Neural crest cell (in vitro differentiated cells): ENCODE measurements around the gene CNTNAP4. TPM values are rescaled to one million over a fixed set of nuclear protein-coding genes. Genes with fewer than 3 reads are reported as not detected.

Experiments
- DNase-seq: peaks from one replicate; pipeline ENCODE4 v3.0.0; 2021; ENCODE audit warnings: low read depth, mixed read lengths, low spot score
- H3K27ac Mint-ChIP-seq: one replicate; pipeline ENCODE4 v1.8.0; 2021; ENCODE audit warnings: mild to moderate bottlenecking, mixed read lengths; ENCODE audit not compliant: unreplicated experiment
- H3K27me3 Mint-ChIP-seq: 2 replicates; pipeline ENCODE4 v1.8.0; 2021; ENCODE audit warnings: low read depth, mild to moderate bottlenecking, mixed read lengths
- H3K36me3 Mint-ChIP-seq: 2 replicates; pipeline ENCODE4 v1.8.0; 2021; ENCODE audit warnings: low read depth, mild to moderate bottlenecking, mixed read lengths
- H3K4me1 Mint-ChIP-seq: 2 replicates; pipeline ENCODE4 v1.8.0; 2021; ENCODE audit warnings: mixed read lengths
- H3K4me3 Mint-ChIP-seq: one replicate; pipeline ENCODE4 v1.8.0; 2021; ENCODE audit warnings: mild to moderate bottlenecking, mixed read lengths
- H3K9me3 Mint-ChIP-seq: 2 replicates; pipeline ENCODE4 v1.8.0; 2021; ENCODE audit warnings: mixed read lengths
- total RNA-seq: library from RNA; stranded (reverse); gene quantifications from 2 replicates; pipeline ENCODE4 v1.2.1, GENCODE V29; 2021
- TF ChIP-seq, protein P1 (sequence below): fragments of 200-600 bp; sonication (generic); conservative IDR thresholded peaks from 2 replicates; pipeline ENCODE4 v1.5.0; 2021; ENCODE audit warnings: antibody characterized with exemption, mild to moderate bottlenecking

Gene CNTNAP4
- total RNA-seq, 1 donor from 2014 or later: 0.07 TPM

DNA sequence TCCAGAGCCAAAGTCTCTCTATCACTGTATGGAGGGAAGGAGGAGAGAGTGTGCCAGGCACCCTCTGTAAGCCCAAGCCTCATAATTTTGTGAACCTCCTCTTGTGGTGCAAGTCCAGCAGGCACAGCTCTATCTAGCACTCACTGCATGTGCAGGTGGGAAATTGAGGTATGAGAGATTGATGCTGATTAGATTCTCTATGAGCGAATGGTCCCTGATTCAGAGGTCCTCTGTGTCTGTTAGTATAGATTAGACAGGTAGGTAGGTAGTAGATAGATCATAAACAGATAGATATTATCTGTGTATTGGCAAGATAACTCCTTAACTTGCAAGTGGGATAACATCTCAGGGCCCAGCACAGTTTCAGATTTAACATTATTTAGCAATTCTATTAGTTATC, 209.5 kb downstream of the CNTNAP4 start:
- Mint-ChIP-seq H3K4me1 (peaks cover 19% of the 10 kb centered on the region), H3K27me3 (peaks cover 9% of the 10 kb centered on the region), H3K36me3 (no peaks in the 10 kb centered on the region), H3K27ac (no peak overlapping the region), H3K9me3 (no peaks in the 10 kb centered on the region), H3K4me3 (no peak overlapping the region)
- TF ChIP-seq, protein P1, sequence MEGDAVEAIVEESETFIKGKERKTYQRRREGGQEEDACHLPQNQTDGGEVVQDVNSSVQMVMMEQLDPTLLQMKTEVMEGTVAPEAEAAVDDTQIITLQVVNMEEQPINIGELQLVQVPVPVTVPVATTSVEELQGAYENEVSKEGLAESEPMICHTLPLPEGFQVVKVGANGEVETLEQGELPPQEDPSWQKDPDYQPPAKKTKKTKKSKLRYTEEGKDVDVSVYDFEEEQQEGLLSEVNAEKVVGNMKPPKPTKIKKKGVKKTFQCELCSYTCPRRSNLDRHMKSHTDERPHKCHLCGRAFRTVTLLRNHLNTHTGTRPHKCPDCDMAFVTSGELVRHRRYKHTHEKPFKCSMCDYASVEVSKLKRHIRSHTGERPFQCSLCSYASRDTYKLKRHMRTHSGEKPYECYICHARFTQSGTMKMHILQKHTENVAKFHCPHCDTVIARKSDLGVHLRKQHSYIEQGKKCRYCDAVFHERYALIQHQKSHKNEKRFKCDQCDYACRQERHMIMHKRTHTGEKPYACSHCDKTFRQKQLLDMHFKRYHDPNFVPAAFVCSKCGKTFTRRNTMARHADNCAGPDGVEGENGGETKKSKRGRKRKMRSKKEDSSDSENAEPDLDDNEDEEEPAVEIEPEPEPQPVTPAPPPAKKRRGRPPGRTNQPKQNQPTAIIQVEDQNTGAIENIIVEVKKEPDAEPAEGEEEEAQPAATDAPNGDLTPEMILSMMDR: no peak
- no peak for DNase-seq

GRCh38 chr16:76487411-76488064, 210.3 kb downstream of the CNTNAP4 start:
- peaks cover 18% of the 10 kb centered on the region for H3K4me1 Mint-ChIP-seq
- H3K9me3 Mint-ChIP-seq: no peaks in the 10 kb centered on the region
- no peak overlapping the region for H3K27ac Mint-ChIP-seq
- no peak overlapping the region for H3K4me3 Mint-ChIP-seq
- no peak for DNase-seq
- peaks cover 9% of the 10 kb centered on the region for H3K27me3 Mint-ChIP-seq
- H3K36me3 Mint-ChIP-seq: no peaks in the 10 kb centered on the region
- TF ChIP-seq, protein P1: no peak

DNA sequence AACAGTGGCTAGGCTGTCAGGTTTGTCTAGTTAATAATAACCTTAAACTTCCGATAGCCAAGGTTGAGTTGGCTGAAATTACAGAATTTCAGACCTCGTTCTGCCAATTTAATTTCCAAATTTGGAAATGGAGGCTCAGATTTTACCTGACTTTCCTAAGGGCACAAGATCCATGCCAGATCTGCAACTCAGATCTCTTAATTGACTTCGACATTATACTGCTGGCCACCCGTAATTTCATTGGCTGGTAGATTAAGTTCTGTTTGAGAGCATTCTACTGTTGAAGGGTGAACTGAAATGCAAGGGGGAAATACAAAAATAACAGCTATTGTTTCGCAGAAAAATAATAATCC, 210.8 kb downstream of the CNTNAP4 start:
- TF ChIP-seq, protein P1: no peak
- Mint-ChIP-seq H3K4me1 (peaks cover 14% of the 10 kb centered on the region), H3K9me3 (no peaks in the 10 kb centered on the region), H3K4me3 (no peak overlapping the region), H3K27me3 (peaks cover 9% of the 10 kb centered on the region), H3K36me3 (no peaks in the 10 kb centered on the region), H3K27ac (no peak overlapping the region)
- no peak for DNase-seq

DNA sequence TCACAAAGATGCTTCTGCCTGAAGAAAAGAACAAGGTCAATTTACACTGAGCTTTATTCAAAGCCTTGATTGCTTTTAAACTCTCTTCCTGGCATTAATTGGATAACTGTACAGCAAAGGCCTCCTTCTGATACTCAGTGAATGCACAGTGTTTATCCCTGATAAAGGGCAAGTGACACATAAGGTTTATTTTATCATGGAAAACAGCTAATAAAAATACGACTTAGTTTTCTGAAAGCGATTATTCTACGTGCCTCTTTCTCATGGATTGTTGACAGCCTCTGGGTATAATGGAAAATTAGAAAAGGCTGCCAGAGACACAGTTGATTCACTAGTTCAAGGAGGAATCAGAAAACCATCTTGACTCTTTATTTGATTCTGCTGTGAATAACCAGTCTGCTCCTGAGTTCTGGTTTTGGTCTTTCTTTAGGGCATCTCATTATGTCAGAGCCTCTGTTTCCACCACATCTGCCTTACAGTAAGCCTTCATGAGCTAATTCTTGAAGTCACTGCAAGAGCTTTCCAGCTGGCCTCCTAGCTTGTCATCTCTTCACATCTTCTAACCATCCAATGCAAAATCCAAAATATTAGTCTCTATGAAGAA, 212.9 kb downstream of the CNTNAP4 start:
- DNase-seq: no peak
- H3K27ac Mint-ChIP-seq: no peak overlapping the region
- peaks cover 11% of the 10 kb centered on the region for H3K27me3 Mint-ChIP-seq
- TF ChIP-seq, protein P1: no peak
- no peak overlapping the region for H3K4me3 Mint-ChIP-seq
- H3K4me1 Mint-ChIP-seq: no peaks in the 10 kb centered on the region
- H3K9me3 Mint-ChIP-seq: no peaks in the 10 kb centered on the region
- no peaks in the 10 kb centered on the region for H3K36me3 Mint-ChIP-seq

DNA sequence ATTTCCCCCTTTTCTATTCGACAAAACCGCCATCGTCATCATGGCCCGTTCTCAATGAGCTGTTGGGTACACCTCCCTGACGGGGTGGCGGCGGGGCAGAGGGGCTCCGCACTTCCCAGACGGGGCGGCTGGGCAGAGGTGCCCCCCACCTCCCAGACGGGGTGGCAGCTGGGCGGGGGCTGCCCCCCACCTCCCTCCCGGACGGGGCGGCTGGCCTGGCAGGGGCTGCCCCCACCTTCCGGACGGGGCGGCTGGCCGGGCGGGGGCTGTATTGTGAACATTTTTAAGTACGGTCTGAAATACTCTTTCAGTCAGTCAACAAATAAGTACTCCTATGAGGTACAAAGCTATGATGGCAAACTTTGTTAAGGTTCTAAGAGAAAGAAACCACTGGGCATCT, 222.8 kb downstream of the CNTNAP4 start:
- Mint-ChIP-seq H3K9me3 (peaks cover 2% of the 10 kb centered on the region), H3K27ac (no peak overlapping the region), H3K27me3 (no peaks in the 10 kb centered on the region), H3K4me1 (no peaks in the 10 kb centered on the region), H3K4me3 (no peak overlapping the region), H3K36me3 (no peaks in the 10 kb centered on the region)
- TF ChIP-seq, protein P1: no peak
- no peak for DNase-seq
